ENCODE data around the gene GABRG3.

Gene GABRG3

GRCh38 chr15:27561816-27562215 lies 590.8 kb downstream of the GABRG3 start:
- no peaks in the 10 kb centered on the region for H3K27me3 ChIP-seq (ENCODE audit: insufficient read depth, low read length)
- no peak overlapping the region for H2AFZ ChIP-seq (ENCODE audit: low read length, unreplicated experiment)
- H3K4me1 ChIP-seq (ENCODE audit: control insufficient read depth, insufficient read depth, low read length, unreplicated experiment) = no peaks in the 10 kb centered on the region
- H3K36me3 ChIP-seq (ENCODE audit: insufficient read depth, low read length) = no peaks in the 10 kb centered on the region
- no peak overlapping the region for H3K27ac ChIP-seq (ENCODE audit: low read depth, low read length)
- H3K79me2 ChIP-seq (ENCODE audit: control insufficient read depth, insufficient read depth, low read length, unreplicated experiment) = no peaks in the 10 kb centered on the region
- H3K4me3 ChIP-seq (ENCODE audit: low read depth, low read length) = no peak overlapping the region

GRCh38 chr15:27563765-27564370 lies 592.9 kb downstream of the GABRG3 start:
- H3K4me3 ChIP-seq (ENCODE audit: low read depth, low read length) = no peak overlapping the region
- no peaks in the 10 kb centered on the region for H3K27me3 ChIP-seq (ENCODE audit: insufficient read depth, low read length)
- H3K27ac ChIP-seq (ENCODE audit: low read depth, low read length) = no peak overlapping the region
- no peaks in the 10 kb centered on the region for H3K36me3 ChIP-seq (ENCODE audit: insufficient read depth, low read length)
- H3K79me2 ChIP-seq (ENCODE audit: control insufficient read depth, insufficient read depth, low read length, unreplicated experiment) = no peaks in the 10 kb centered on the region
- H3K4me1 ChIP-seq (ENCODE audit: control insufficient read depth, insufficient read depth, low read length, unreplicated experiment) = no peaks in the 10 kb centered on the region
- H2AFZ ChIP-seq (ENCODE audit: low read length, unreplicated experiment) = no peak overlapping the region

GRCh38 chr15:27564656-27565055 lies 593.7 kb downstream of the GABRG3 start:
- Histone ChIP-seq H3K4me3 (ENCODE audit: low read depth, low read length) (no peak overlapping the region), H3K79me2 (ENCODE audit: control insufficient read depth, insufficient read depth, low read length, unreplicated experiment) (no peaks in the 10 kb centered on the region), H3K36me3 (ENCODE audit: insufficient read depth, low read length) (no peaks in the 10 kb centered on the region), H3K27ac (ENCODE audit: low read depth, low read length) (no peak overlapping the region), H3K4me1 (ENCODE audit: control insufficient read depth, insufficient read depth, low read length, unreplicated experiment) (no peaks in the 10 kb centered on the region), H3K27me3 (ENCODE audit: insufficient read depth, low read length) (no peaks in the 10 kb centered on the region), H2AFZ (ENCODE audit: low read length, unreplicated experiment) (no peak overlapping the region)

- Histone ChIP-seq H3K27ac (ENCODE audit: low read depth, low read length) (no peak overlapping the region), H3K4me3 (ENCODE audit: low read depth, low read length) (no peak overlapping the region), H3K79me2 (ENCODE audit: control insufficient read depth, insufficient read depth, low read length, unreplicated experiment) (no peaks in the 10 kb centered on the region), H3K27me3 (ENCODE audit: insufficient read depth, low read length) (no peaks in the 10 kb centered on the region), H3K4me1 (ENCODE audit: control insufficient read depth, insufficient read depth, low read length, unreplicated experiment) (no peaks in the 10 kb centered on the region), H3K36me3 (ENCODE audit: insufficient read depth, low read length) (no peaks in the 10 kb centered on the region), H2AFZ (ENCODE audit: low read length, unreplicated experiment) (no peak overlapping the region)
Measured at GRCh38 chr15:27570746-27571145, 599.8 kb downstream of the GABRG3 start.

- H3K27ac ChIP-seq (ENCODE audit: low read depth, low read length) = no peak overlapping the region
- no peaks in the 10 kb centered on the region for H3K4me1 ChIP-seq (ENCODE audit: control insufficient read depth, insufficient read depth, low read length, unreplicated experiment)
- H3K79me2 ChIP-seq (ENCODE audit: control insufficient read depth, insufficient read depth, low read length, unreplicated experiment) = no peaks in the 10 kb centered on the region
- H3K27me3 ChIP-seq (ENCODE audit: insufficient read depth, low read length) = no peaks in the 10 kb centered on the region
- no peaks in the 10 kb centered on the region for H3K36me3 ChIP-seq (ENCODE audit: insufficient read depth, low read length)
- H2AFZ ChIP-seq (ENCODE audit: low read length, unreplicated experiment) = no peak overlapping the region
- H3K4me3 ChIP-seq (ENCODE audit: low read depth, low read length) = no peak overlapping the region
Measured at GRCh38 chr15:27573805-27574485, 603.0 kb downstream of the GABRG3 start.

- H2AFZ ChIP-seq (ENCODE audit: low read length, unreplicated experiment) = no peak overlapping the region
- no peak overlapping the region for H3K4me3 ChIP-seq (ENCODE audit: low read depth, low read length)
- H3K27ac ChIP-seq (ENCODE audit: low read depth, low read length) = no peak overlapping the region
- no peaks in the 10 kb centered on the region for H3K79me2 ChIP-seq (ENCODE audit: control insufficient read depth, insufficient read depth, low read length, unreplicated experiment)
- no peaks in the 10 kb centered on the region for H3K27me3 ChIP-seq (ENCODE audit: insufficient read depth, low read length)
- no peaks in the 10 kb centered on the region for H3K4me1 ChIP-seq (ENCODE audit: control insufficient read depth, insufficient read depth, low read length, unreplicated experiment)
- no peaks in the 10 kb centered on the region for H3K36me3 ChIP-seq (ENCODE audit: insufficient read depth, low read length)
Measured at GRCh38 chr15:27574541-27575054, 603.6 kb downstream of the GABRG3 start.

- Histone ChIP-seq H3K4me1 (ENCODE audit: control insufficient read depth, insufficient read depth, low read length, unreplicated experiment) (no peaks in the 10 kb centered on the region), H2AFZ (ENCODE audit: low read length, unreplicated experiment) (no peak overlapping the region), H3K36me3 (ENCODE audit: insufficient read depth, low read length) (no peaks in the 10 kb centered on the region), H3K4me3 (ENCODE audit: low read depth, low read length) (no peak overlapping the region), H3K27me3 (ENCODE audit: insufficient read depth, low read length) (no peaks in the 10 kb centered on the region), H3K27ac (ENCODE audit: low read depth, low read length) (no peak overlapping the region), H3K79me2 (ENCODE audit: control insufficient read depth, insufficient read depth, low read length, unreplicated experiment) (no peaks in the 10 kb centered on the region)
Measured at GRCh38 chr15:27575521-27575920, 604.5 kb downstream of the GABRG3 start.

- Histone ChIP-seq H3K27ac (ENCODE audit: low read depth, low read length) (no peak overlapping the region), H2AFZ (ENCODE audit: low read length, unreplicated experiment) (no peak overlapping the region), H3K27me3 (ENCODE audit: insufficient read depth, low read length) (no peaks in the 10 kb centered on the region), H3K4me1 (ENCODE audit: control insufficient read depth, insufficient read depth, low read length, unreplicated experiment) (no peaks in the 10 kb centered on the region), H3K36me3 (ENCODE audit: insufficient read depth, low read length) (no peaks in the 10 kb centered on the region), H3K79me2 (ENCODE audit: control insufficient read depth, insufficient read depth, low read length, unreplicated experiment) (no peaks in the 10 kb centered on the region), H3K4me3 (ENCODE audit: low read depth, low read length) (no peak overlapping the region)
Measured at GRCh38 chr15:27576576-27576975, 605.6 kb downstream of the GABRG3 start.

- no peaks in the 10 kb centered on the region for H3K27me3 ChIP-seq (ENCODE audit: insufficient read depth, low read length)
- H2AFZ ChIP-seq (ENCODE audit: low read length, unreplicated experiment) = no peak overlapping the region
- no peak overlapping the region for H3K27ac ChIP-seq (ENCODE audit: low read depth, low read length)
- no peaks in the 10 kb centered on the region for H3K79me2 ChIP-seq (ENCODE audit: control insufficient read depth, insufficient read depth, low read length, unreplicated experiment)
- no peaks in the 10 kb centered on the region for H3K36me3 ChIP-seq (ENCODE audit: insufficient read depth, low read length)
- no peaks in the 10 kb centered on the region for H3K4me1 ChIP-seq (ENCODE audit: control insufficient read depth, insufficient read depth, low read length, unreplicated experiment)
- H3K4me3 ChIP-seq (ENCODE audit: low read depth, low read length) = no peak overlapping the region
Measured at GRCh38 chr15:27579738-27580137, 608.8 kb downstream of the GABRG3 start.

- no peak overlapping the region for H3K4me3 ChIP-seq (ENCODE audit: low read depth, low read length)
- no peaks in the 10 kb centered on the region for H3K36me3 ChIP-seq (ENCODE audit: insufficient read depth, low read length)
- H3K27ac ChIP-seq (ENCODE audit: low read depth, low read length) = no peak overlapping the region
- no peak overlapping the region for H2AFZ ChIP-seq (ENCODE audit: low read length, unreplicated experiment)
- H3K4me1 ChIP-seq (ENCODE audit: control insufficient read depth, insufficient read depth, low read length, unreplicated experiment) = no peaks in the 10 kb centered on the region
- no peaks in the 10 kb centered on the region for H3K79me2 ChIP-seq (ENCODE audit: control insufficient read depth, insufficient read depth, low read length, unreplicated experiment)
- H3K27me3 ChIP-seq (ENCODE audit: insufficient read depth, low read length) = no peaks in the 10 kb centered on the region
Measured at GRCh38 chr15:27582726-27583410, 611.9 kb downstream of the GABRG3 start.

- Histone ChIP-seq H3K27ac (ENCODE audit: low read depth, low read length) (no peak overlapping the region), H3K4me1 (ENCODE audit: control insufficient read depth, insufficient read depth, low read length, unreplicated experiment) (no peaks in the 10 kb centered on the region), H3K79me2 (ENCODE audit: control insufficient read depth, insufficient read depth, low read length, unreplicated experiment) (no peaks in the 10 kb centered on the region), H2AFZ (ENCODE audit: low read length, unreplicated experiment) (no peak overlapping the region), H3K27me3 (ENCODE audit: insufficient read depth, low read length) (no peaks in the 10 kb centered on the region), H3K4me3 (ENCODE audit: low read depth, low read length) (no peak overlapping the region), H3K36me3 (ENCODE audit: insufficient read depth, low read length) (no peaks in the 10 kb centered on the region)
Measured at GRCh38 chr15:27583651-27584050, 612.7 kb downstream of the GABRG3 start.
